ENCODE results near the gene GABRR2.
"Not testable (repeated sequence)": the region's sequence is repeated elsewhere in the genome, so short reads cannot be mapped to it uniquely, and the experiment has no call there.

The GABRR2 gene

GRCh38 chr6:89323511-89323971 is 8.4 kb upstream of the GABRR2 start:
- peak; percentile 78 for DNase-seq (ENCODE audit: low spot score)

- no peak for DNase-seq (ENCODE audit: low spot score)
Measured at GRCh38 chr6:89321131-89321970, 6.3 kb upstream of the GABRR2 start.

DNA sequence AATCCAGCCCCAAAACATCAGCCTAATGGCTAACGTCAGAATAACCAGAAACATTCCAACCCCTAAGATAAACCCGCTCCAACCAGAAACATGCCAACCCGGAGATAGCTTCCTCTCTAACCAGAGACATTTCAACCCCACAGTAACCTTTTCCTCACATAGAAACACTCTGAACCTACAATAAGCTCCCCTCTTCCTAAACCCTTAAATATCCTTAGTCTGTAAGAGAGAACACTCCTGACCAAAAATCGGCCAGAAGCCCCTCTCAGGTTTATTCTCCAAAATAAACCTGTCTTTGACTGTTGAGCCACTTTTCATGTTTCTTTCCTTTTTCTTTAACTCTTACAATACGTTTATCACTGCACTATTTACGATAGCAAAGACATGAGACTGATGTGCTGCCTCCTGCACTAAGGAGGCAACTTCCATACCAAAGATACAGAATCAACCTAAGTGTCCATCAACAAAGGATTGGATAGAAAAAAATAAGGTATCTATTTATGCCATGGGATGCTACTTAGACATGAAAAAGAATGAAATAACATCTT is 5.0 kb upstream of the GABRR2 start:
- DNase-seq (ENCODE audit: low spot score): no peak

DNA sequence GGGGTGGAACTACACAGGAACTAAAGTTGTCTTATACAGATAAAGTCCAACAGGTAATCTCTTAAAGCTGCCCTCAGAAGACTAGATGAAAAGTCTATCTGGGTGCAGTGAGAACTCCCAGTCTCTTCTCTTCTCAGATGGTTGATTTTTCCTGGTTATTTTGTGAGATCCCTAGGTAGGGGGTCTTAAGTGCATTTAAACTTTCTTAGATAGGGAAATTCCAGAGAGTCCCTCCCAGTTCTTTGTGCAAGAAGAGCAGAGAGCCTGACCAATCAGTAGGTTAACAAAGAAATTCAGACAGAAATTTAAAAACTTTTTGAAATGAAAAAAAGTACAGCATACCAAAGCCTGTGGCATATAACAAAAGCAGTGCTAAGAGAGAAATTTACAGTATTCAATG is 2.0 kb upstream of the GABRR2 start:
- no peak for DNase-seq (ENCODE audit: low spot score)

DNA sequence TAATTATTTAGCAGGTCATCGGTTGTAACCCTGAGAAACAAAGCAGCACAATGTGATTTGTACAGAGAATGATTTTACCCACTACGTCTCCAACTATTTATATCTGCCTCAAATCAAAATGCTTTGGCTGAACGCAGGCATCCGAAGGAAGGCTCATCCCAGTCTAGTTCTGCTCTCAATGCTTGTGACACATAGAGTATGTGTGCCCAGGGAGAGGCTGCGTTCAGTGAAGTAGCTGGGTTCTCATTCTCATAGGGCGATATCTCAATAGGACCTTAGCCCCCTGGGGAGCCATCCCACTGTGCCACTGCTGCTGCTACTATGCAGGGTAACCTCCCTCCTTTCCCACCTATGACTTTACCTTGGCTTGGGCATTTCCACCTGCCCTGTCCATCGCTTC is 407 bp downstream of the GABRR2 start:
- no peak for DNase-seq (ENCODE audit: low spot score)

- no peak for DNase-seq (ENCODE audit: low spot score)
Measured at GRCh38 chr6:89313006-89313405, 2.1 kb downstream of the GABRR2 start.

DNA sequence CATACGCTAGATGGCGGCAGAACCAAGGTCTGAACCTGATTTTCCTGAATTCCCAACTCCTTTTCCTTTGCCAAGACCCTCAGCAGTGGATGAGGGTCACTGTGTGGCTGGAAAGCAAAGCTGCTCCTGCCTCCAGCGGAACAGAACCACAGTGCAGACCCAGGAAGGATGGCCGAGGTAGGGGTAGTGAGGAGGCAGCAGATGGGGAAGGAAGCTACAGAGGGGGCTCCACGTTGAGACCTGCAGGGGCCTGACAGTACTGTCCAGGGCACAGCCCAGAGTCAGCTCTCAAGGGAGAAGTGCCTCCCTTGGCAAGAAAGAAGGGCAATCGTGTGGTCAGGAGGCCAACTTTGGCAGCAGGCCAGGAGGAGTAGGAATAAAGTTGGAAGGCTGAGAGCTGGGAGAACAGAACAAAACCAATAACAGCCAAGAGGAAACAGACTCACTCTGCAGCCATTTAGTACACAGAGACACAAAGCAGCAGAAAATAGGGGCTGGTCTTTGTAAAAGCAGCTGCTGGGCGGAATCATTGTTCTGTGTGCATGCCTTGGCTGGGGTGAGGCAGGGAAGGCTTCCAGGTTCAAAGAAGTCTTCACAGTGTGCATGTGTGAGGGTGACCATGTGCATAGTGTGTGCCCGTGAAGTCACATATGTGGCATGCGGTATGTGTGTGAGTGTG is 3.1 kb downstream of the GABRR2 start:
- DNase-seq (ENCODE audit: low spot score): peak; percentile 92

GRCh38 chr6:89311530-89311852 is 3.6 kb downstream of the GABRR2 start:
- no peak for DNase-seq (ENCODE audit: low spot score)

GRCh38 chr6:89310929-89311328 is 4.2 kb downstream of the GABRR2 start:
- no peak for DNase-seq (ENCODE audit: low spot score)

GRCh38 chr6:89308525-89309395 is 6.3 kb downstream of the GABRR2 start:
- no peak for DNase-seq (ENCODE audit: low spot score)

DNA sequence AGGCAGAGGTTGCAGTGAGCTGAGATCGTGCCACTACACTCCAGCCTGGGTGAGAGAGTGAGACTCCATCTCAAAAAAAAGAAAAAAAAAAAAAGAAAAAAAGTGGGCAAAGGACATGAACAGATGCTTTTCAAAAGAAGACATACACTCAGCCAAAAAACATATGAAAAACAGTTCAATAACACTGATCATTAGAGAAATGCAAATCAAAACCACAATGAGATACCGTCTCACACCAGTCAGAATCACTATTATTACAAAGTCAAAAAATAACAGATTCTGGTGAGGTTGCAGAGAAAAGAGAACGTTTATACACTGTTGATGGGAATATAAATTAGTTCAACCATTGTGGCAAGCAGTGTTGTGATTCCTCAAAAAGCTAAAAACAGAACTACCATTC is 10.6 kb downstream of the GABRR2 start:
- DNase-seq (ENCODE audit: low spot score): not testable (repeated sequence)

GRCh38 chr6:89302936-89303335 is 12.2 kb downstream of the GABRR2 start:
- DNase-seq (ENCODE audit: low spot score): no peak

- no peak for DNase-seq (ENCODE audit: low spot score)
Measured at GRCh38 chr6:89302195-89302770, 12.8 kb downstream of the GABRR2 start.

GRCh38 chr6:89301586-89302194 is 13.4 kb downstream of the GABRR2 start:
- DNase-seq (ENCODE audit: low spot score): no peak

DNA sequence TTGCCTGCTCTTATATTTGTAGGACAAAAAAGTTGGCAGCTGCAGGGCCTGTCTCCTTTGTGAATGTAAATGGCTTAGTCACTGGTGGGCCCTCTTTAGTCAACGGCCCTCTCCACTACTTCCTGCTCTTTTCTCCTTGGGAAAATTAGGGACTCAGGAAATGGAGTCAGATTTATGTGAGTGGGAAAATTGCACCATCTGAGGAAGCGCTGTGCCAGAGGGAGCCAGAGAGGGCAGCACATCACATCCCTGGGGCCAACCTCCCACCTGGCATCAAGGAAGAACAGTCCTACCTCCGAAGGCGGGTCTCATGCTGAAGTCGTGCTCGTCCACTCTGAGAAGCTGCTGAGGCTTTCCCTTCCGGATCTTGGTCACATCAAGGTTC is 15.6 kb downstream of the GABRR2 start:
- DNase-seq (ENCODE audit: low spot score): peak; percentile 90

DNA sequence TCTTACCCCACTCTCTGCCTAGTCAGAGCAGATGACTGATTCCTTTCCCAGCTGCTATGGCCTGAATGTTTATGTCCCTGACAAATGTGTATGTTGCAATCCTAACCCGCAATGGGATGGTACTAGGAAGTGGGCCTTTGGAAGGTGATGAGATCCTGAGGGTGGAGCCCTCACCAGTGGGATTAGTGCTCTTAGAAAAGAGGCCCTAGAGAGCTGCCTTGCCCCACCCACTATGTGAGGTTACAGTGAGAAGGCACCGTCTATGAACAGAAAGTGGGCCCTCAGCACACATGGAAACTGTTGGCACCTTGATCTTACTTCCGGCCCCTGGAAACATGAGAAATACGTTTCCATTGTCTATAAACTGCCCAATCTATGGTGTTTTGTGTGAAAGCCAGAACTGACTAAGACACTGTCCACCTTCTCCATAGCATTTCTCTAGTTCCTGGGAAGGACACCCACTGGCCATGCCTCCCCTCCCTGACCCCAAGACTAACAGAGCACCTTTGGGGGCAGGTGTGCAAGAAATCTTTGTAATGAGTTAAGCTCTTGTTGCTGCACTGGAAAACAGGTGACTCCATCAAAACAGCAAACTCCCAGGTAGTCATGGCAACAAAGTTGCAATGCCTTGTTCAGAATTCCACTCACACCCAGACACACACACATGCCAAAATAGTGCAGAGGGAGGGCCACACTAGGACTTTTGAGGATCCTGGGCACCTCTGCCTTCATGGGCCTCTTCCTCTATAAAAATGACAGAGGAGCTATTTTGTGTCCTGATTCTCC is 16.2 kb downstream of the GABRR2 start:
- DNase-seq (ENCODE audit: low spot score): peak; percentile 31

GRCh38 chr6:89297695-89298351 is 17.3 kb downstream of the GABRR2 start:
- DNase-seq (ENCODE audit: low spot score): peak; percentile 97

GRCh38 chr6:89295981-89296380 is 19.1 kb downstream of the GABRR2 start:
- no peak for DNase-seq (ENCODE audit: low spot score)

- DNase-seq (ENCODE audit: low spot score): not testable (repeated sequence)
Measured at GRCh38 chr6:89295116-89295515, 20.0 kb downstream of the GABRR2 start.

- no peak for DNase-seq (ENCODE audit: low spot score)
Measured at GRCh38 chr6:89291256-89291819, 23.8 kb downstream of the GABRR2 start.
